Endometrium (tissue), 2 donors: Measurements from ENCODE around the gene HMGB4.

Experiments
- FAIRE-seq: peaks from 2 replicates; lab custom pipeline; 2012; peaks lifted over from hg19 to GRCh38; lab: Jason Lieb, UNC
- donor health status: control.
- donor health status: control.

Gene HMGB4

GRCh38 chr1:33863779-33864178 is at the start of gene HMGB4:
HMGB4 (plus strand) TSS chr1:33864079; CDS start chr1:33864192, 113 bp downstream.
- no peak for FAIRE-seq

DNA sequence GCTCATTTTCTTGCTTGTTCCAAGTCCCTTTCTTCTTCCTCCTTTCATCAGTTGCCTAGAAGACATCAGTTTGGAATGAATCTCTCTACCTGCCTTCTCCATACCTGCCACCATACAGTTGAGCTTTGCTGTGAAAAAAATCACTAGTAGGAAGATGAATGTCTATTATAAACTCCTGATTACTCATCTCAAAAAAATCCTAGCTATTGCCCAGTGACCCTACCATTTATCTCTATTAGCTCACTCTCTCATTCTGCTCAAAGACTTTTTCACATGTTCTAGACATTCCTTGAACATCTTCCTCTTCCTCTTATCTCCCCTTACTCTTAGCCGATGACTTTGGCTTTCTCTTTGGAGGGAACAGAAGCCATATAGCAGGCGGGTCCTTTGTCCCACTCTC is 49.7 kb upstream of the HMGB4 start:
- no peak for FAIRE-seq

GRCh38 chr1:33815061-33815460 is 48.8 kb upstream of the HMGB4 start:
- no peak for FAIRE-seq

- FAIRE-seq: no peak
Observed at GRCh38 chr1:33818071-33818470, 45.8 kb upstream of the HMGB4 start.

DNA sequence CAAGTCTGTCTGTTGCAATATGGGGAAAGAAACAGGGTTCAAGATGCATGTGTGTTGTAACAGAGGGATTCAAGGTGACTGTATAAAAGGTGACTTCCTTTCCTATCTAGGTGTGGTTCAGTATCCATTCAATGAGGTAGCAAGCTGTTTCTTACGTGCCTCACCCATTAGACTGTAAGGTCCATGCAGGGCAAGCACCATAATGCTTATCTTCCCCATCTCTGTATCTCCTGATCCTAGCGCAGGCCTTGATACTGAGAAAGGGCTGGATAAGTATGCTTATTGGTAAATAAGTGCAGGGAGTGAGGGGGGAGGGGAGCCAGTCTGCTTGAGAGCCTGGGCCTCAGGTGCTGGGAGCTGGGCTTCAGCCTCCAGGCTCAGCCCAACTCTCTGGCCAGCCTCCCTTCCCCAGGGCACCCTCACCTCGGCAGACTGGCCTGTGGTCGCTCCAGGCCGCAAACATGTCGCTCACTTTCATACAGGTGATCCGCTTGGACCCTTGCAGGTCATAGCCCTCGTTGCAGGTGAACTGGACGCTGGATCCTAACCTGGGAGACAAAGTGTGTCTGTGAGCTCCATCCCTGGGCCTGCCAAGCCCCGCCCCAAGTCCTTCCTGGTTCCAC is 44.5 kb upstream of the HMGB4 start:
- no peak for FAIRE-seq

GRCh38 chr1:33819913-33820311 is 44.0 kb upstream of the HMGB4 start:
- FAIRE-seq: no peak

- FAIRE-seq: no peak
Observed at GRCh38 chr1:33820804-33821203, 43.1 kb upstream of the HMGB4 start.

- no peak for FAIRE-seq
Observed at GRCh38 chr1:33821291-33821690, 42.6 kb upstream of the HMGB4 start.

DNA sequence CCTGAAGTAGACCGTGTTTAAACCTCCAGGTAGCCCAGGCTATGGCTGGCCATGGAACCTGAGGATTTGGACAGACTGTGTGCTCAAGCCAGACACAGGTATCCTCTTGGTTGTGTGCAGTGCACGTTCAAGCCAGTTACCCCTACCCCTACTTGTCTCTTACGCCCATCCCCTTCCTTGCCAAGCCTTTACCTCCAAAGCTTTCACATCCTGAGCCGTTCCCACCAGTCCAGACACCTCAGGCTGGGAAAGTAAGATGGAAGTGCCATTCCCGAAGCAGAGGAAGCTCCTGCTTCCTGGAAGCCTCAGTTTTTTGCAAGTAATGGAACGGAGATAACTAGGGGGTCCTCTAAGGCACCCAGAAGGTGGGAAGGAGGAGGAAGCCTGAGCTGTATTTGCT is 41.5 kb upstream of the HMGB4 start:
- FAIRE-seq: no peak

GRCh38 chr1:33823401-33823800 is 40.5 kb upstream of the HMGB4 start:
- no peak for FAIRE-seq

GRCh38 chr1:33823830-33824229 is 40.0 kb upstream of the HMGB4 start:
- no peak for FAIRE-seq

DNA sequence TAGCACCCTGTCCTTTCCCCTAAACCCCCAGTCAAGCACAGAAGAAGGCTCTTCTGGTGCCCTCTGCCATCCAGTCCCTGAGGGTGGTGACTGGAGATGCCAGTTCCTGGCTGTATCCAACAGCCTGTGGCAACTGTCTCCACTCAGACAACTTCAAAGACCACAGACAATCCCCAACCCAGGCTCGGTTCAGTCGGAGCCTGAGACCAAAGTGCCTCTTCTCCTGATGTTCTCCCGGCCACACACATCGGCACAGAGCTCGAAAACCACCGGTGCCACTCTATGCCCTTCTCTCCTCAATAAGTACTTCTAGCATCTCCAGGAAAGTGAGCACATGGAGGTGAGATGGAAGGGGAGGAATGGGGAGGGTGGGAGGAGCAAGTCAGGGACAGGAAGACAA is 39.6 kb upstream of the HMGB4 start:
- no peak for FAIRE-seq

GRCh38 chr1:33824971-33825370 is 38.9 kb upstream of the HMGB4 start:
- FAIRE-seq: no peak

GRCh38 chr1:33825506-33825905 is 38.4 kb upstream of the HMGB4 start:
- FAIRE-seq: no peak

DNA sequence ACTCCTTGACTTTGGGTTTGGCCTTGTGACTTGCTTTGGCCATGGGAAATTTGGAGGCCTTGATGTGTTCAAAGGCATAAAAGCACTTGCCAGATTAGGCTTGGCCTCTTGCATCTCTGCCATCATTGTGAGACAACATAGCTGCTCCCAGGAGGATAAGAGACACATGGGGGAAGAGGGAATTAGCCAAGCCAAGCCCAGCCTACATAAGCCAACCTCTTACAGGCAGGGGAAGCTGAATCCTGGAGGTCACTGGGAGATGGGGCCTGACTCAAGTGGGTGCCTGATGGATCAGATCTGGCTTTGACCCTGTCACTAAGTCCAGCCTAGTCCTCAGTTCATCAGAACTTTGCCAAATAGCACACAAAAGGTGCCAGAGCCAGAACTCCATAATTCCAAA is 37.6 kb upstream of the HMGB4 start:
- no peak for FAIRE-seq

GRCh38 chr1:33826711-33827110 is 37.2 kb upstream of the HMGB4 start:
- FAIRE-seq: no peak

DNA sequence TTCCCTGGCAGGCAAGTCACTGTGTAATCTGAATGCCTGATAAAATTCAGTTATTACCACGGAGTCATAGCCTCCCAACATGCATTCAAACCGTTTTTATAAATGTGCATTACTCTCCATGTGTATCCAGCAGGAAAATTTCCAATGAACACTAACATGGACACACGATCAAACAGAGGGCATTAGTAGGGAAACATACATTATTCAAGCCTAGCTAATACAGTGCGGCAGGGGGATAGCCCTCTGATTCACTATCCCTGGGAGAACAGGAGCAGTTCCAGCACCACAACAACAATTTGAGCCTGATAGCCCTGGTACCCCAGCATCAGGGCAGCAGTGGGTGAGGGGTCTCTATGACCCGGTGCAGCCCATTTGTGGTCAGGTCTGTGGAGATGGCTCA is 35.8 kb upstream of the HMGB4 start:
- no peak for FAIRE-seq

- FAIRE-seq: no peak
Observed at GRCh38 chr1:33828654-33829053, 35.2 kb upstream of the HMGB4 start.

DNA sequence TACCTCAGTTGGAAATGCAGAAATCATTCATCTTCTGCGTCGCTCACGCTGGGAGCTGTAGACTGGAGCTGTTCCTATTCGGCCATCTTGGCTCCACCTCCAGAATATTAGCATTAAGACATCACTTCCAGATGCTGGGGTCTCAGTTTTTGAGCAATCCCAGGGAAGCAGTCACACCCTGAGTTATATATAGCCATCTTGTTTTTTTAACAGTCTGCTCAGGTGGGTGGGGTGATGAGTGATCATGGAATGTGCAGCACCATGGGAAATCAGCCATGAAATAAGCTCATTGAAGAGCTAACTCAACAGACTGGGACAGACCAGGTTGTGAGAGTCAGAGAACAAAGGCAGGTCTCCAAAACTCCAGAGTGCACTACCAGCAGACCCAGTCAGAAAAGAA is 27.0 kb upstream of the HMGB4 start:
- no peak for FAIRE-seq

DNA sequence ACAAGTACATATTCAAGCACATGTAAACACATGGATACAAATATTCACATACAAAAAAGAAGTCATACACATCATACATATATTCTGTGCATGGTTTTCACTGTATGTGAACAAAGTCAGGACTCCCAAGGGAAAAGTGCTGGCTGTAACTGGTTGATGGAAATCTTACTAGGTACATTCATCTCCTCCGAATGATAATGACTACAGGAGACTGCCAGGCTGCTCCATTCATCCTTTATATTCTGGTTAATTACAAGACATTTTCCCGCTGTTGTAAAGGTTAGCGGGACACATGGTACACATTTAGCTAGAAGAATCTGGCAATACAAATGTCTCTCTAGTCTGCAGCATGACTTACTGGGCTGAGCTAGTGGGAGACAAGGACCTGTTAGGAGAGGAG is 26.2 kb upstream of the HMGB4 start:
- no peak for FAIRE-seq

DNA sequence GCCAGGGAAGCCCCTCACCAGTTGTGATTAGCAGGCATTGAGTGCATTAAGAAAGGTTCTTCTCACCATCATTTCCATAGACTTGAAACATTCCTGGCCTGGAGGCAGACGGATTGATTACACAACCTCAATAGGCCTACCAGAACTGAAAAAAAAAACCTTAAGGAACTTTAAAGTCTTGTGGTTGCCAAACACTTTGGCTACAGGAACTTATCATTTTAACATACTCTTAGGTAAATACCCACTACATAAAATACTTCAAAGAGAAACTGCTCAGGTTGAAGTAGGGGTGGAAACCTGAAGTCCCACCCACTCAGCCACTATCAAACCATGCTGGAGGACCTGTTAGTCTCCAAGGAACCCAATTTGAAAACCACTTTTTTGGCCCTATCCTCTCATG is 22.4 kb upstream of the HMGB4 start:
- FAIRE-seq: no peak

- no peak for FAIRE-seq
Observed at GRCh38 chr1:33842348-33842747, 21.5 kb upstream of the HMGB4 start.

DNA sequence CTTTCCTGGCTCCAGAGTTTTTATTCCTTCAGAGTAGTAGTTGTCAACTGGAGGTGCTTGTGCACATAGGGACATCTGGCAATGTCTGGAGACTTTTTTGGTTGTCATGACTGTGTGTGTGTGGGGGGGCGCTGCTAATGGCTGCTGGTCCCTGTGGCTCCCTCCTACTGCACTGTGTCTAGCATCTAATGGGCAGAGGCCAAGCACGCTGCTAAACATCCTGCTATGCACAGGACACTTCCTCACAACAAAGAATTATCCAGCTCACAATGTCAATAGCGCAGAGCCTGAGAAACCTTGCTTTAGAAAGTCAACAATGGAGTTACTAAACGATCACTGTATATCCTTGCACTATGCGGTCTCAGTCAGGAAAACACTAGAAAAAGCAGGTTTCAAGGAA is 19.7 kb upstream of the HMGB4 start:
- FAIRE-seq: no peak

DNA sequence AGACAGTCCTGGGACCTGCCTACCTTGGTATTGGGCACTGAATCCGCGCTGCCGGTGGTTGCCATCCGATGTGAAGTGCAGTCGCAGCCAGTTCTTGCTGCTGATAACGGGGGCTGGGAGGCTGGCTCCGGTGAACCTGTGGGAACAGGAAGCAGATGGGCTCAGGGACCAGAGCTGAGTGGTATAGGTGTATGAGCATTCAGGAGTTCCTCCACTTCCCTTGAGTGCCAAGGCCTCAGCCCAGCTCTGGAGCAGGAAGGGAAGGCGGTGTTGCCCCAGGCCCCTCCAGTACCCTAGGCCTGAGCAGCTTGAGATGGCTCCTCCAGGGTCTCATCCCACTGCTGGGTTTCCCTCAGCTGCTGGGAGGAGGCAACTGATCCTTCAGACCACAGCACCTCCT is 17.0 kb upstream of the HMGB4 start:
- no peak for FAIRE-seq
